NCI-H2081 treated with DMSO at 0.1 percent for 48 hours (cell line): ENCODE measurements around the gene ERAP2.

Experiments
- DNase-seq: peaks from one replicate; lab custom pipeline; 2025; lab: John Stamatoyannopoulos, UW

The ERAP2 gene

DNA sequence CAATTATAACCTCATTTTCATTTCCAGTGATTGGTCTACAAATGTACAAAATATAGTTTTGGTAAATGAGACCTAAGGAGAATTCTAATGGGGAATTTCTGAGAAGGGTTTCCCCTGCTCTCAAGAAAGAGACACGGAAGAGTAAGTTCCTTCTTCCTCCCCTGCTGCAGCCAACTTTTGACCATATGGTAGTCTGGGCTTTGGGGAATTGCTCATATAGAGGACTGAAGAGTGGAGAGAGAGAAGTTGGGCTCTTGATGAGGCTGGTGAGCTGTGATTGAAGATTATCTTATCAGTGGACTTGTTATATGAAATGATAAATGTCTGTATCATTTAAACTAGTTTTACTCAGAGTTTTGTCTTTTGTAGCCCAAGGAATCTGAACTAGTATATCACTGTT lies 55.3 kb downstream of the ERAP2 start:
- DNase-seq = no peak

DNA sequence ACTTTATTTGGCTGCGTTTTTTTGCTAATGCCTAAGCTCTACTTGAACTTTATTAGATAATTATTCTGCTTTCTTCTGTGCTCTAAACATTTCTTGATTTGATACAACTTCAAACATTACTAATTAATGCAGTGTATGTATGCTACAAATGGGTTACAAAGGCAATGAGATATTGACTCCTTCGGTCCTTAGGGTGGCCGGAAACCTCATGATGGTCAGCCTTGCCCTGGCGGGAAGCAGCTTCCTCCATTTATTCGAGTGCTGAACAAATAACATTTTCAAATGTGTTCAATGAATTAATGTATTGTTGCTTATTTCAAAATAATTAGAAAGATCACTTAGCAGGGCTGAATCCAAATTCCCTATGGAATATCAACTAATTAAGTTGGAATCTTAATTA lies 55.7 kb downstream of the ERAP2 start:
- DNase-seq = no peak

DNA sequence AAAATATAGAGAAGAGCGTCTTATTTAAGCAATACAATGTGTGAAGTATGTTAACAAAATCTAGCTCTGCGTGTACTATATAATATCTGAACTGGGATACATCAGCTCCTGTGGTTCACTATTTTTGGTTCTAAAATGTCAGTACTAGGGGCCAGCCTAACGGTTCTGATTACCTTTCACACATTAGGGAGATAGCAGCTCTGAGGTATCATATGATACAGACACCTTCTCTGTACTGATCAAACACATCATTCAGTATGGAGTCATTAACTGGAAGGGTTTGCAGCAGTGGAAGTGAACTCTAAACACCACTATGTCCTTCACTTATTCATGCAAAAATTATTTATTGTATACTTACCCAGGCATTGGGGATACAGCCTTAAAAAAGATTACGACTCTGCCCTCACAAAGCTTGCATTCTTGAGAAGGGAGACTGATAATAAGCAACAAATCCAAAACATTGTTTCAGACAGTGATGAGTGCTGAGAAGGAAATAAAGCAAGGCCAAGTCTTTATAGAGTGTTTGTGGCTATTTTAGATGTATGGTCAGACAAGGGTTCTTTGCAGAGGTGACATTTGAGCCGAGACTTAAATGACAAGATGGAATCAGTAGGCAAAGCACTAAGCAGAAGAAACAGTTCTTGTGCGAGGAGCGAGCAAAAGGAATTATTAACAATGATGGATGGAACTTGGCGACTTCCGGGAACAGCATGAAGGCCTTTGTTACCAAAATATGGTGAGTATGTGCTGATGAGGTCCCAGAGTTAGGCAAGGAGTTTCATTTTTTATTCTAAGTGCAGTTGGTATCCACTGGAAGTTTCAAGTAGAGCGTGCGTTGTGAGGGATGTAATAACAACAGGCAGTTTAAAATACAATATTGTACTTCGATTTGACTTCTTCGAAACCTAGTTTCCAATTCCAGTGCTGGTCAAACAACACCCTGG lies 57.7 kb downstream of the ERAP2 start:
- DNase-seq = peak; percentile 22

DNA sequence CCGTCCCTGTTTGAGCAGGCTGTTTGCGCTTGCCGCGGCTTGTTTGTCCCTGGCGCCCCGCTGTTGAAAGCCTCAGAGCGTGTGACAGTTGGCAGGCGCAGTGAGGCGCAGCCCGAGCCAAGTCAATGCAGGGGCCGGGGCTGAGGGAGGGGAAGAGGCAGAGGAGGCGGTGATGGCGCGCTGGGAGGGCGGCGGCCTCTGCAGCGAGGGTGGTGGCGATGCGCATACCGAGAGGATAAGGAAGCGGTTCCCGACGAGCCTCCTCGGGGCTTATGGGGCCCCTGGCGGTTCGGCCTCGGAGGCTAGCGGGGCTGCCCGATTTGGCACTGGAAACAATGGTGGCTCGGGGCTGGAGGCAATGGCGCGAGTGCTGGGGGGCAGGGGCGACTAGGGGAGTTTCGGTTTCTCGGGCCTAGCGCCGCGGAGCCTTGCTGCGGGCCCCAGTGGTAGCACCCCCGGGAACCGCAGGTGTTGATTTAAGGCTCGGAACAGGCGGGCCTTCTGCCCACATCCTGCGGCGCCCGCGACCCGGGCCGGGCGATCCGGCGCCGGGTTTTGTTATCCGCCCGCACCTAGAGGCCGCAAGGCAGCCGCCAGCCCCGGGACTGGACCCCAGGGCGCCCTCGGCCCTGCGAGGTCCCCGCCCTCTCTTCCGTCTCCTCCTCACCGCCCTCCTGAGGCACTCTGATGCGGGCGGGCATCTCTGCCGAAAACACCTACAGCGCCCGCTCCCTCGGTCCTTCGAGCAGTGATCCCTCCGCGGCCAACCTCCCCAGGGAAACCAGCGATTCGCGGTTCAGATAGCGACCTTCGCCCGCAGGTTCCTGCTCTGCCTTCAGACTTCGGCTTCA lies 58.6 kb downstream of the ERAP2 start:
- DNase-seq = peak; percentile 76

DNA sequence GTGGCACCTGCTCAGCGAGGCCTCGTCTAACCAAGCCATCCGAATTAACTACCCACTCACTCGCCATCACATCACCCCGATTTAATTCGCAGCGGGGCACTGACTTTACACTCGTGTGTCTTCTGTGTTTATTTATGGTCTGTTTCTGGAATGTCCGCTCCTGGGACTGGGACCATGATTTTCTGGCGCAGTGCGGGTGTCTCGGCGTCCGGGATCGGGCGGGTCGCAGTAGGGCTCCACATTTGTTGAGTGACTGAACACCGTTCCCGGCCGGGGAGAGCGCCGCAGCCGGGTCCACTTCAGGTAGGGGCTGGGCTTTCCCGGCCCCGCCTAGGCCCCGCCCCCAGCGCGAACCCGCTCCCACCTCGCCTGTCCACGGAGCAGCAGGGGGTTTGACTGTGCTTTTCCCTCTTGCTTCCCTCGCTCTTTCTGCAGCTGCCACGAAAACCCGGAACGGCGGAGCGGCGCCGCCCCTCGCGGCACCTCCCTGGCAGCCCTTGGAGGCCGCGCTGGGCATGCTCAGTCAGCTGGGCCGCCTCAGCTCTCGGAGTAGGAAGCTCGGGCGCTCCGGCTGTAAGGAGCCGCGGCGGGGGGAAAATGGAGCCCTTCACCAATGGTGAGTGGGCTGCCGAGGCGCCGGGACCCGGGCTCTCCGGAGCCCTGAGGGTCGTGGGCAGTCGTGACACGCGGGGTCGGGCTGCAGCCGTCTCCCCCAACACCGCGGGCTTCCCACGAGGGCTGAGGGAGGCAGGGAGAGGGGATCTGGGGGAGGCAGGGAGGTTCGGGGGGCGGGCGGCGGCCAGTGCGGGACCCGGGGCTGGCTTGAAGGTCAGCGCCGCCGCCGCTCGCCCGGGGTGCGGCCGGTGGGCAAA lies 59.5 kb downstream of the ERAP2 start, which contains the start of gene LNPEP:
LNPEP (plus strand) TSS at position 522 of the 872 bp plus-strand sequence; CDS start at position 598, 76 bp downstream.
- peak; percentile 87 for DNase-seq

DNA sequence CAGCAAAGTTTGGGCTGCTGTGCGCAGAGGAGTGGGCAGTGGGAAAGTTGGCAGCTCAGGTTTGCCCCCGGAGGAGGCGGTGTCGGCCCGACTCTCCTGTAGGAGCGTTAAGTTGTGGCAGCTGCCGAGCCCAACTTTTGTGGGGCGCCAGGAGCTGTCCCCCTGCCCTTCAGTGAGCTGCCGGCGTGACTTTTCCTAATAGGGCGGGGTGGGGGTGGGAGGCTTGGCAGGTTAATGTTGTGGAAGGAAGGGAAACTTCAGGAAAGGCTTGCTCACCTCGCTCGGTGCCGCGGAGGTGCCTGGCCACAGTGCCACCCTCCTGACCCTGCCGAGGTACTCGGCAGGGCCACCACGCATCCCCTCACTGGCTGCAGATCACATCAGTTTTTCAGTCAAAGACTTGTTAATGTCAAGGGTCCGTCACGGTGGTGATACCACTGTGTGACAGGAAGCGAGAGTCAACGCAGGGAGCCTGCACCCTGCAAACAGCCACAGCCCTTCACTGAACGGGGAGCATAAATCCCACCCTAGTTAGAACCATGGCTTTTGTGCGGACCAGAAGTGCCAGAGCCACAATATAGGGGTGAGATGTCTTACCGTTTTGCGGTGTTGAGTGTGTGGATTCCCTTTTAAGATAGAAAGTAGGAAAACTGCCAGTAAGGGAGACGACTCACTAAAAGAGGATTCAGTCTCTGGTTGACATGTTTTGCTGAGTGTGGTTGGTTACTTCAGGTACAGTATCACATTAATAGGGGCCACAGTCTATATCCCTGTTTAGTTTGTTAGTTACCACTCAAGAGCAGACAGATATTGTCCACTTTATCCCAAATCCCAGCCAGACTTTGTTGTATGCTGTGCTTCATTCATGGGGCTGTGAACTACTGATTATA lies 60.4 kb downstream of the ERAP2 start:
- DNase-seq = no peak

- DNase-seq = no peak
Observed at GRCh38 chr5:96940586-96940985, 64.3 kb downstream of the ERAP2 start.

GRCh38 chr5:96941140-96941539 lies 64.8 kb downstream of the ERAP2 start:
- no peak for DNase-seq

DNA sequence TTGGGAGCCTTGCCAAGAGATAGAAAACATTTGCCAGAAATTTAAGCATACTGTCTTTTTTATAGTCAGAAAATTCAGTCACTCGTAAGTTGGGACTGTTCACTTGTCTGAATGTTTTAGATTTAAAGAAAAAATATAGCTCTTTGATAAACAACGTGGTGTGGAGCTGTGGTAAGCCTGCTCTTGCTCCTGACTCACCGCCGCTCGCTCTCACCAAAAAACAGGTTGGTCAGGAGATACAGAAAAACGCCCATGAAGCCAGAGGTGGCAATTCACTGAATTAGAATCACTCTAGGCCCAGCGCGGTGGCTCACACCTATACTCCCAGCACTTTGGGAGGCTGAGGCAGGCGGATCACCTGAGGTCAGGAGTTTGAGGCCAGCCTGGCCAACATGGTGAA lies 65.8 kb downstream of the ERAP2 start:
- DNase-seq = no peak

DNA sequence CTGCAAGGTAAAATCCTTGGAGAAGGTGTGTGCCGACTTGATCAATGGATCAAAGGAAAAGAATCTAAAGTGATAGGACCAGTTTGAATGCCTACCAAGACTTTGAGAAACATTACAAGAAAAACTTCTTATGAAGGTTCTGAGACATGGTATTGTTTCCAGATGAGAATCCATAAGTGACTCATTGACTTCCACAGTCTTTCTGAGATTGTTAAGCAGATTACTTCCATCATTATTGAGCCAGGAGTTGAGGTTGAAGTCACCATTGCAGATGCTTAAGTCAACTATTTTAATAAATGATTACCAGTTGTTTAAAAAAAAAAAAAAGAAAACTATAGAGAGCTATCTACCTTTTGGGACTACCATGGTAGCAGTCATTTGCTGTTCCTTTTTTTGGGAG lies 66.6 kb downstream of the ERAP2 start:
- DNase-seq = no peak

DNA sequence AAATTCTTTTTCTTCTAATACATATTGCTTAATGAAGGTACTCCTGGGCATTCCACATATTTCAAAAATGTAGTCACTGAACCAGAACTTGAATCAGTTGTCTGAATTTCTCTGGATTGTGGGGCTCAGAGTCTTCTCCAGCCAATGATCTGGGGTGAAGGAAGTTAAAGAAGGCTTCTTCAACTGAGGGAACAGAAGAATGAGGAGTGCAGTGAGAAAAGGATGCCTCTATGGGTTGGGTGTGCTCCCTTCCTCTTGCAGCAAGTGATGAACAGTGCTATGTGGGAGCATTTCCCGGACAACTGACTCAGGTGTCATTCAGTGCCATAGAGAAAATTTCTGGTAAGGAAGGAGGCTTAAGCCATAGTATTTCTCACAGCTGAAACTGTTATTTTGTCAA lies 67.5 kb downstream of the ERAP2 start:
- no peak for DNase-seq

GRCh38 chr5:96945144-96945897 lies 69.0 kb downstream of the ERAP2 start:
- no peak for DNase-seq

GRCh38 chr5:96946381-96946780 lies 70.1 kb downstream of the ERAP2 start:
- no peak for DNase-seq

DNA sequence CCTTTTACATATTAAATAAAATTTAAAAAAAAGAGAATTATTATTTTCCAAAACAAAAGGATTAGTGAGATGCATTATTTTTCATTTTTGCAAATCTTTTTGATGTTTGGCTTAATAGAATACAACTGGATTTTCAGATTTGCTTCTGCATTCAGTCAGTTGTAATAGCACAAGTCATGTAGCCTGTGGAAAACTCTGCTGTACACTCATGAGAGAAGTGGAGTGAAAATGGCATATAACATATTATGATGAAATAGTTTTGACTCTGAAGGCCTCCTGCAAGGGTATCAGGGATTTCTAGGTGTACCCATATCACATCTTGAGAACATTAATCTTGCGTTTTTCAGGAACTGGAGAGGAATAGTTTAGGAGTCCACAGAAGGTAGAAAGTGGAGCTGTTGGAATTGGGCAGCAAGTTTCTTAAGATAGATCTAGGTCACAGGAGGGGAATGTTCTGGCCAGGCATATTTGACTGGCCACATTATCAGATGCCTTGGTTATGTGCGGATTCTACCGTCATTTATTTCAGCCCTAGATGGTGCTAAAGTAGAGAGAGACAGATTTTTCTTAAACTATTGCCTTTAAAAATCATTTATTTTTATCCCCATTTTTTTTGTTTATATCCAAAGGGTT lies 75.9 kb downstream of the ERAP2 start:
- DNase-seq = no peak

GRCh38 chr5:96952974-96953730 lies 76.9 kb downstream of the ERAP2 start:
- no peak for DNase-seq

DNA sequence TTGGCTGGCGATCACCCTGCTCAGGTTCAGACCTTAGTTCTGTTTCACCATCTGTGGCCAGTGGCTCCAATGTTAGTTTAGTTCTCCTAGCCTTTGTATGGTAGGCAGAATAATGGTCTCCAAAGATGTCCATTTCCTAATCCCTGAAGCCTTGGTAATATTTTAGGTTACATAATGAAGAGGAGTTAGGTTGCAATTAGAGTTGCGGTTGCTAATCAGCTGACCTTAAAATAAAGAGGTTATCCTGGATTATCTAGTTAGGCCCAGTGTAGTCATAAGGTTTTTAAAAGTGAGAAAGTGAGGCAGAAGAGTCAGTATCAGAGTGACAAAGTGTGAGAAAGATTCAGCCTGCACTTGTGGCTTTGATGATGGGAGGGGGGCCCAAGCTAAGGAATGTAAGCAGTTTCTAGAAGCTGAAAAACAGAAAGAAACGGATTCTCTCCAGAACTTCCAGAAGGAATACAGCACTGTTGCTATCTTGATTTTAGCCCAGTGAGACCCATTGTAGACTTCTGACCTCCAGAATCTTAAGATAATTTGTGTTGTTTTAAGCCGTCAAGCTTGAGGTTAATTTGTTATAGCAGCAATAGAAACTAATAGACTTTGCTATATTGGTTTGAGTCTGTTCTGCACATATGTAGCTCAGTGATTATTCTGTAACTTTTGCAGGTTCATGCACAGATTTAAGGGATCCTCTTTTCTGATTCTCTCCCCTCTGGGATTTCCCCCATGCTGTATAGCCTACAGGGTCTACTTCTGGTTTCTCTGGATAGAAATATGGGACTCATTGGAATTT lies 81.2 kb downstream of the ERAP2 start:
- no peak for DNase-seq

DNA sequence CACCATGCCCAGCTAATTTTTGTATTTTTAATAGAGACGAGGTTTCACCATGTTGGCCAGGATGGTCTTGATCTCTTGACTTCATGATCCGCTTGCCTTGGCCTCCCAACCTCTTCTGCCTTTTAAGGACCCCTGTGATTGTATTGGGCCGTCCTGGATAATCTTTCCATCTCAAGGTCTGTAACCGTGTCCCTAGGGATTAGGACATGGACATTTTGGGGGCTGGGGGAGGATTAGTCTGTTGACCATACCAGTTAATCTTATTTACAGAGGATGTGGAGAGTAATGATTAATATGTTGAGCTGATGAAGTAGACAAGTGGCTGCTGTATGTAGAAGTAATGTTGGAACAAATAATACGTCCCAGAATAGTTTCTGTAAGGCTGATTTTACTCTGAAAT lies 82.7 kb downstream of the ERAP2 start:
- no peak for DNase-seq

DNA sequence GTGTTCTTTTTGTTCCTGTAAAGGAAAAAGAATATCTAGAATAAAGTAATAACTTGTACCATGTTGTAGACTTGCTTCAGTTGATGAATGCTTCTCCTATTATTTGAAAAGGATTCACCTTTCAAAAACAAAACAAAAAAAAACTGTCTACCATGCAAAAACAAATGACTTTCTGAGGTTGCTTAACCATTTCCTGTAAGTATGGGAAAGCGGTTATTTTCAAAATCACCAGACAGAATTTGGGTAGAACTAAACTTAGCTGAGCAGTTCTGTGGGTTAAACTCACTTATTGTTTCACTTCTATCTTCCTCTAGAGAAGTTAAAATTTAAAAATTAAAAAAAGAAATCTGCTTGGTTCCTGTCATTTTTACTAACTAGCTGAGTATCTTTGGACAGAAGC lies 84.8 kb downstream of the ERAP2 start:
- no peak for DNase-seq
